Left ventricle myocardium inferior (tissue), 1 donor: ENCODE measurements around the gene BCL11B. TPM values are rescaled to one million over a fixed set of nuclear protein-coding genes. Genes with fewer than 3 reads are reported as not detected.

Experiments used
- DNase-seq: peaks from one replicate; pipeline ENCODE4 v3.0.0-alpha.2; 2020
- H3K27ac ChIP-seq: fragments of 200-600 bp; replicated peaks from 2 replicates; pipeline ENCODE4 v1.8.0; 2021
- H3K27me3 ChIP-seq: fragments of 200-600 bp; 2 replicates; pipeline ENCODE4 v1.8.0; 2021; ENCODE audit warnings: low read depth
- H3K36me3 ChIP-seq: fragments of 200-600 bp; 2 replicates; pipeline ENCODE4 v1.8.0; 2021
- H3K4me1 ChIP-seq: fragments of 200-600 bp; 2 replicates; pipeline ENCODE4 v1.8.0; 2021
- H3K4me3 ChIP-seq: fragments of 200-600 bp; 2 replicates; pipeline ENCODE4 v1.8.0; 2021; ENCODE audit warnings: mild to moderate bottlenecking, moderate library complexity
- H3K9me3 ChIP-seq: fragments of 200-600 bp; replicated peaks from 2 replicates; pipeline ENCODE4 v1.8.0; 2021
- CTCF ChIP-seq: fragments of 200-600 bp; IDR thresholded peaks from 2 replicates; pipeline ENCODE4 v1.8.0; 2021; ENCODE audit warnings: antibody characterized with exemption, mild to moderate bottlenecking, borderline replicate concordance
- intact Hi-C: fragments of 100-400 bp; cut with micrococcal nuclease; formaldehyde crosslinking; loops from one replicate; pipeline ENCODE4 v1.11.0; 2022
- total RNA-seq: library from RNA; stranded (reverse); fragmentation: NEBNext Ultra II Directional; extraction: Animal tissue kit (Norgen Biotek cat#: 25700); gene quantifications from one replicate; pipeline ENCODE4 v1.2.1, GENCODE V29; 2021
- donor health status: DM: no; HTN: yes; CAD: no; lungs with severe emphysema.

Gene BCL11B
- total RNA-seq, 1 donor from 2014 or later: 0.11 TPM

DNA sequence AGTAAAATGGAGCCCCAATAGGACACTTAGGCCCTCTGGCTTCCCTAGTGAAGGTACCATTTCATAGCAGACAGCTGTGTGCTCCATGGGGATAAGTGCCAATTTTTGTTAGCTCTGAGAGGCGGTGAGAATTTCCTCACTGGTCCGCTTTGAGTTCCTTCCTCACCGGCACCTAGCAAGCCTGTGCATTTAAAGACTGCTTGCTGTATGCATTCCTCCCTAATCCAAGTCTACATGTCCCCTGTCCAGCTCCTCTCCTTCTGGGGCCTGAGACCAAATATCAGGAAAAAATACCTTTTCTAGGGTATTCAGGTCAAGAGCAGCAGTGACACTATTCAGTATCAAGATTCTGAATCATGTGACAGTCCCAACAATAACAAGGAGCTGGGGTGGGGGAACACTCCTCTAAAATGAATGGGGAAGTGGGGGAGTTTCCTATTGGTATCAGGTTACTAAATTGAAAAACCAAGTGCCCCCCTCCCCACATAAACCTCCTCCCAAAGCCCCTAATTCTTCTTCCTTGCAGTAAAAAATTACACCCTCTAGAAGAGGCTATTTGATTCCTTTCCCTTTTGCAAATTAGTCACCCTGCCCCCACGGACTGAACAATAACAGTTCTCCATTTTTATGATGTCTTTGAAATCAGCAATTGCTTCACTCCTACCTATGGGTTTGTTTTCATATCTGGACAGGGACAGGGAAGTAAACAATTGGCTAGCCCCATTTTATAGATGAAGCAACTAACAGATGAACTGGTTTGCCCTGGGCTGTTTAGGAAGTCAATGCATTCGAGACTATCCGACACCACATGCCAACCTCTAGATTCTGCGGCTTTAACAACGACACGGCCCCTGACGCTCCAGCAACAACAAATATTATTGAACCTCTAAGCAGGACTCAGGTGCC is 28.9 kb downstream of the BCL11B start:
- peaks cover 79% of the 10 kb centered on the region for H3K27me3 ChIP-seq
- intact Hi-C loops: no loop called here
- TF ChIP-seq CTCF: no peak

DNA sequence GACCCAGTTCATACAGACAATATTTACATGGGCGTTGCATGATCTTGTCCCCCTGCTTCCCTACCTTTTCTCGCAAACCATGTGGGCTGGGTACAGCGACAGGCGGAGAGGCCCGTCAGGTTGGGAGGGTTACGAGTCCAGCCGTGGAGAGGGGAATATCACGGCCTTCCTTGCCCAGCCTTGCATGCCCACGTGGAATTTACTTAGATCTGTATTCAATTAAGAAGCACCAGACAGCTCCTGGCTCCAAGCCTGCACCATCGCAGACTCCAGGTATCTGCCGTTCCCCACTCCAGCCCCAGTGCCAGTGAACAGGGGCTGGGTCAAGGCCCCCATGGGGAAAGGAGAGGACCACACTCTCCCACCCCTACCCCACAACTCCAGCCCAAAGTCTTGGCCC is 29.8 kb downstream of the BCL11B start:
- Histone ChIP-seq H3K27me3 (peaks cover 78% of the 10 kb centered on the region), H3K36me3 (no peaks in the 10 kb centered on the region), H3K4me1 (peaks cover 16% of the 10 kb centered on the region), H3K9me3 (no peaks in the 10 kb centered on the region), H3K4me3 (no peak overlapping the region), H3K27ac (no peak overlapping the region)
- no peak for TF ChIP-seq CTCF
- intact Hi-C loops: no loop called here
- DNase-seq: no peak

More for the DNA sequence above, 28.9 kb downstream of the BCL11B start:
- H3K36me3 ChIP-seq: no peaks in the 10 kb centered on the region
- H3K4me1 ChIP-seq: peaks cover 16% of the 10 kb centered on the region
- H3K9me3 ChIP-seq: no peaks in the 10 kb centered on the region
- H3K27ac ChIP-seq: no peak overlapping the region
- DNase-seq: no peak
- no peak overlapping the region for H3K4me3 ChIP-seq

DNA sequence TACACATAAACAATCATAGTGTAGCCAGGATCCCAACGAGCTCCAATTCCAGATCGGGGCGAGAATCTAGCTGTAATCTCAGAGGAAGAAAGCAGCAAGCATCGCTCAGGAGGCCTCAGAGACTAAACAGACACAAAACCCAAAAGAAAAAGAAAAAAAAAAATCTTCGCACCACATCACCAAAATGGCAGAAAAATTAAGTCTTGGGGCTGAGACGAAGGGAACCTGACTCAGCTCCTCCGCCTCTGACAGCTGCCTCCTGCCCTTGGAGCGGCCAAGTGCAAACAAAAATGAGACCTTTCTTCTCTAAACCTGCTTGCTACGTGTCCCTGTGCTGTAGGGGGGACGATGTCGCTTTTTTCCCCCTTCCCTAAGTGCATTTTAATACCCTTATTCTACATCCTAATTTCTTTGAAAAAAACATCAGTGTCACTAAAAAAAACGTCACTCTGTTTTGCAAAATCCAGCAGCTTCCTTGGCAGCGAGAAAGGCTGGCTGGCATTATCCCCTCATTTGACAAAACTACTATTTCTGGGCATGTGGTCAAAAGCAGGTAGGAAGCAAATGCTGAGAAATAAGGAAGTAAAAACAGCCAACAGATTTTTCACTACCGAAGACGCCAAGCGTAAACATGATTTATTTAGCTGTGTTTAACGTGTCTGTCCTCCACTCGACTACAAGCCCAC is 30.5 kb downstream of the BCL11B start:
- Histone ChIP-seq H3K4me3 (no peak overlapping the region), H3K27ac (no peak overlapping the region), H3K4me1 (peaks cover 12% of the 10 kb centered on the region), H3K9me3 (peaks cover 3% of the 10 kb centered on the region), H3K36me3 (no peaks in the 10 kb centered on the region), H3K27me3 (peaks cover 78% of the 10 kb centered on the region)
- intact Hi-C loops: no loop called here
- DNase-seq: no peak
- no peak for TF ChIP-seq CTCF

DNA sequence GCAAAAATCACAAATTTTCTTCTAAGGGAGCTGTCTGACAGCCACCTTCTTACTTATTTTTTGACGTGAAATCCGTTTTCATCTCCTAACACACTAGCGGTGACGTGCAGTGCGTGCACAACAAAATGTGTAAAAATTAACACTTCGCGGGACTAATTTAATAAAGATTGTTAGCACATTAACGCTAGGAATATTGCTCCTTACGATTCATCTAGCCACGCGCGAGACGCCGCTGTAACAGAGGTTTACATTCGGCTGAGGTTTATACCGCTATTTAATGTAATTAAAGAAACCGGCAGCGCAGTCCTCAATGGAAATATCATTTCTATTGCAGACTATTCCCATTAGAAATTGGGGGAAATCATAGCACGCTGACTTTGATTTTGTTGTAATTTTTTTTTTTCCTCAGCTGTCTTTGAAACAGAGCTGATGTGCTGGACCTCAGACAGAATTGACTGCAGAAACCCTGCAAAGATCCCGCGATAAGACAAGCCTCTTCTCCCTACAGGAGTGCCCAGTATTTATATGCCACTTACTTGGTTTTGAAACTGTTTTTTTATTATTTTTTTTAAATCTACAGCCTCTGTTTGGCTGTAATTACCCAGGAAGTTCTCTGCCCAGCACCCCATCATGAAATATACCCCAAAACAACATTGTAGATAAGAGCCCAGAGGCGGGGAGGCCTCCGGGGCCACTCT is 31.2 kb downstream of the BCL11B start:
- peaks cover 78% of the 10 kb centered on the region for H3K27me3 ChIP-seq
- no peak for TF ChIP-seq CTCF
- intact Hi-C loops: no loop called here

DNA sequence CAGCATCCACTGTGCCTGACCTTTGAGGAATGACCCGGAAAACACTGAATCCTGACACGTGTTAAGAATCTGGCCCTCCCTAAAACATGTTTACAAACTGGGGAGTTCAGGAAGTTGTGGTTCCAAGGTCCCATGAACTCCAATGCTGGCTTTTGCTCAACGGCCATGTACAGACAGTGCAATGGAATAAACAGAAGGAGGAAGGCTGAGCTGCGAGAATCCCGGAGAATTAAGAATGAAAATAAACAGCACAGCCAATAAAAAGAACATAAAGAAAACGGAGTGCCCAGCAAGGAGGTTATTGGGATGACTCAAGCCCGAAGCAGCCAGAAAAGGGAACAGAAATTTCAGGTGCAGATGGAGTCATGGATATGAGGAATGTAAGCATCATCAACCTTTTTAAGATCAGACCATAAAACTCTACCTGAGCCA is 32.3 kb downstream of the BCL11B start:
- DNase-seq: no peak
- Histone ChIP-seq H3K27ac (no peak overlapping the region), H3K9me3 (peaks cover 21% of the 10 kb centered on the region), H3K27me3 (peaks cover 78% of the 10 kb centered on the region), H3K4me3 (no peak overlapping the region), H3K36me3 (no peaks in the 10 kb centered on the region), H3K4me1 (no peaks in the 10 kb centered on the region)
- TF ChIP-seq CTCF: no peak
- intact Hi-C loops: no loop called here

More for the DNA sequence above, 31.2 kb downstream of the BCL11B start:
- H3K27ac ChIP-seq: no peak overlapping the region
- peaks cover 5% of the 10 kb centered on the region for H3K4me1 ChIP-seq
- H3K36me3 ChIP-seq: no peaks in the 10 kb centered on the region
- peaks cover 10% of the 10 kb centered on the region for H3K9me3 ChIP-seq
- DNase-seq: no peak
- no peak overlapping the region for H3K4me3 ChIP-seq
